Measurements from ENCODE around the gene SH3BP5L. TPM values are rescaled to one million over a fixed set of nuclear protein-coding genes. Genes with fewer than 3 reads are reported as not detected.

The SH3BP5L gene
- total and polyA plus RNA-seq, 2 of the 4 experiments (the other 2 are of a cell fraction) = 23.3 to 35.9 TPM

- dilution Hi-C loops (cut with HindIII; ENCODE audit: low sequenced_read_pairs, unreplicated experiment) (no loop called here), in situ Hi-C loops (cut with MboI; ENCODE audit: low sequenced_read_pairs) (no loop called here), intact Hi-C loops (cut with micrococcal nuclease) (no loop called here)
- no peak overlapping the region for H2BK120ac ChIP-seq (ENCODE audit: low read depth, low read length)
- 0 out of 3 replicates have a peak overlapping the region, but pooled peaks have one; percentile 10 for H2BK15ac ChIP-seq (ENCODE audit: low read depth, low read length)
- H2AFZ ChIP-seq (replicated peaks; ENCODE audit: low read length, poor library complexity) = no peak overlapping the region
- no peaks in the 10 kb centered on the region for H3K9me3 ChIP-seq (ENCODE audit: control insufficient read depth, insufficient read depth, low read length)
- 67% methylated on average over 1 of the region's 4 CpGs; no CpG with 5 or more reads in 1 of the 2 experiments for WGBS, 2 experiments (ENCODE audit: extremely low coverage in 2 of 2, insufficient read length in 1 of 2)
- peak overlapping the region; percentile 73; the same call in 1 of the 2 replicates for H4K5ac ChIP-seq (ENCODE audit: low read depth, low read length)
- no peak for DNase-seq
- no peak for TF ChIP-seq SMC3 (IDR thresholded peaks at IDR 0.05; ENCODE audit: low read depth, low read length)
- no peak for TF ChIP-seq ELK1 (IDR thresholded peaks at IDR 0.05; ENCODE audit: borderline replicate concordance, low read depth, low read length)
- CTCF ChIA-PET = no interaction called here
- H3K79me1 ChIP-seq (ENCODE audit: low read depth in 1 of 2, low read length in 2 of 2) = peaks cover 12 to 24% of the 10 kb centered on the region in 2 experiments; a peak in 3 of 4 replicates
- no peak overlapping the region; the same call in 1 of the 2 replicates for H3K4ac ChIP-seq (ENCODE audit: low read depth, low read length)
- no peak overlapping the region for H3K23ac ChIP-seq (ENCODE audit: low read depth, low read length)
- no peak overlapping the region for H3K56ac ChIP-seq (ENCODE audit: extremely low read depth, insufficient read depth, low read length)
- H4K8ac ChIP-seq (ENCODE audit: low read depth in 2 of 2, low read length in 2 of 2) = peak overlapping the region; percentile 94 to 99; a peak in 3 of 4 replicates
- no peak overlapping the region for H4K91ac ChIP-seq (ENCODE audit: insufficient read depth, low read depth, low read length)
- peaks cover 5% of the 10 kb centered on the region; the same call in 1 of the 2 replicates for H3K36me3 ChIP-seq (ENCODE audit: control insufficient read depth, insufficient read depth, low read length)
- no peak for ATAC-seq (ENCODE audit: low read depth)
- H3K4me1 ChIP-seq (ENCODE audit: control insufficient read depth, insufficient read depth, low read length) = peaks cover 18% of the 10 kb centered on the region
- POLR2A ChIA-PET (ENCODE audit: unreplicated experiment) = no interaction called here
- no peak overlapping the region for H3K4me2 ChIP-seq (ENCODE audit: low read depth, low read length)
- H3K4me3 ChIP-seq (ENCODE audit: insufficient read depth, low read depth, low read length) = no peak overlapping the region
- H3K18ac ChIP-seq (ENCODE audit: low read depth, low read length) = no peak overlapping the region
- peak overlapping the region; percentile 63; the same call in 1 of the 2 replicates for H2AK5ac ChIP-seq (ENCODE audit: low read depth, low read length)
- BruUV-seq (replicated peaks) = no TSS peak
- no peak overlapping the region for H3K9ac ChIP-seq (ENCODE audit: low read depth, low read length)
- no peak overlapping the region for H3K27ac ChIP-seq (ENCODE audit: insufficient read depth, low read length)
- no peak overlapping the region for H3K14ac ChIP-seq (replicated peaks; ENCODE audit: low read depth, low read length)
- H2BK5ac ChIP-seq (ENCODE audit: low read depth, low read length, poor library complexity, severe bottlenecking) = no peak overlapping the region
- H3K9me1 ChIP-seq (ENCODE audit: insufficient read depth, low read length) = peaks cover 17% of the 10 kb centered on the region; the same call in 1 of the 2 replicates
- H4K20me1 ChIP-seq (ENCODE audit: insufficient read depth, low read length) = no peaks in the 10 kb centered on the region
- no peak overlapping the region for H2AK9ac ChIP-seq (replicated peaks; ENCODE audit: low read depth, low read length, poor library complexity)
- no peak overlapping the region for H2BK20ac ChIP-seq (ENCODE audit: low read depth, low read length)
- H3K27me3 ChIP-seq (ENCODE audit: control insufficient read depth, insufficient read depth, low read length) = no peaks in the 10 kb centered on the region
Observed at GRCh38 chr1:248860007-248860406, 34.3 kb upstream of the SH3BP5L start.

Data from IMR-90 (cell line).